CD14-positive monocyte (primary cell): Measurements from ENCODE around the gene MPST. TPM values are rescaled to one million over a fixed set of nuclear protein-coding genes. Genes with fewer than 3 reads are reported as not detected.

Experiments
- DNase-seq, 3 donors: peaks; one replicate each; pipeline ENCODE4 v3.0.0-alpha.2; 2011 to 2022
- H2AFZ ChIP-seq: 2 replicates; pipeline ENCODE4 v1.6.0; 2012; ENCODE audit warnings: mild to moderate bottlenecking, low read depth, low read length, inconsistent platforms; ENCODE audit not compliant: insufficient read depth, poor library complexity, severe bottlenecking
- H3K27ac ChIP-seq, 2 donors: 1 replicate in 1 of 2; 2 replicates in 1 of 2; pipeline ENCODE4 v1.5.1; 2012 to 2013; ENCODE audit warnings: low read length in 2 of 2, control low read depth in 1 of 2, inconsistent platforms in 1 of 2, low read depth in 1 of 2, mild to moderate bottlenecking in 1 of 2
- H3K27me3 ChIP-seq, 2 donors: one replicate each; pipeline versions ENCODE4 v1.6.0 to v1.6.1; 2011 to 2013; ENCODE audit warnings: low read length in 2 of 2; ENCODE audit not compliant: control insufficient read depth in 2 of 2, insufficient read depth in 2 of 2
- H3K36me3 ChIP-seq, 2 donors: replicated peaks in 1 of 2; 1 replicate in 1 of 2; 2 replicates in 1 of 2; pipeline versions ENCODE4 v1.5.1 to v1.6.1; 2012 to 2013; ENCODE audit warnings: low read length in 2 of 2, control low read depth in 1 of 2, inconsistent platforms in 1 of 2, mild to moderate bottlenecking in 1 of 2; ENCODE audit not compliant: insufficient read depth in 2 of 2, control insufficient read depth in 1 of 2
- H3K4me1 ChIP-seq, 2 donors: 1 replicate in 1 of 2; 2 replicates in 1 of 2; pipeline versions ENCODE4 v1.5.1 to v1.6.1; 2012 to 2013; ENCODE audit warnings: low read length in 2 of 2, control low read depth in 1 of 2, inconsistent platforms in 1 of 2, mild to moderate bottlenecking in 1 of 2, moderate library complexity in 1 of 2; ENCODE audit not compliant: insufficient read depth in 2 of 2, control insufficient read depth in 1 of 2
- H3K4me2 ChIP-seq: replicated peaks from 2 replicates; pipeline ENCODE3; 2012; ENCODE audit warnings: low read length, moderate library complexity, mild to moderate bottlenecking; ENCODE audit not compliant: poor library complexity, severe bottlenecking; ENCODE audit errors: extremely low read depth
- H3K4me3 ChIP-seq, 3 experiments: fragments of 200-600 bp in 1 of 3; sonication (generic) in 1 of 3; replicated peaks in 1 of 3; 1 replicate in 2 of 3; 2 replicates in 1 of 3; pipeline ENCODE4 v1.5.1; 2011 to 2013; ENCODE audit warnings: low read length in 3 of 3, mild to moderate bottlenecking in 3 of 3, control low read depth in 2 of 3, low read depth in 2 of 3, inconsistent platforms in 1 of 3, moderate library complexity in 1 of 3
- H3K79me2 ChIP-seq: 2 replicates; pipeline ENCODE4 v1.6.0; 2012; ENCODE audit warnings: mild to moderate bottlenecking, control low read depth, inconsistent platforms, low read length, moderate library complexity; ENCODE audit not compliant: insufficient read depth
- H3K9ac ChIP-seq: 2 replicates; pipeline ENCODE4 v1.6.0; 2017; ENCODE audit warnings: low read length, mild to moderate bottlenecking; ENCODE audit not compliant: insufficient read depth, poor library complexity, severe bottlenecking
- H3K9me3 ChIP-seq, 2 donors: replicated peaks in 1 of 2; 1 replicate in 1 of 2; 2 replicates in 1 of 2; pipeline versions ENCODE4 v1.5.1 to v1.6.1; 2012 to 2013; ENCODE audit warnings: low read length in 2 of 2, control low read depth in 1 of 2; ENCODE audit not compliant: control insufficient read depth in 1 of 2, insufficient read depth in 1 of 2
- H4K20me1 ChIP-seq: 2 replicates; pipeline ENCODE4 v1.6.0; 2012; ENCODE audit warnings: mild to moderate bottlenecking, low read length, control low read depth, moderate library complexity; ENCODE audit not compliant: insufficient read depth
- H3K27ac Mint-ChIP-seq, 7 donors: one replicate each; pipeline ENCODE4 v1.8.0; 2020; ENCODE audit warnings: mild to moderate bottlenecking in 7 of 7, mixed read lengths in 7 of 7, moderate library complexity in 6 of 7, inconsistent platforms in 2 of 7
- H3K27me3 Mint-ChIP-seq, 3 donors: one replicate each; pipeline ENCODE4 v1.8.0; 2021 to 2022; ENCODE audit warnings: low read depth in 3 of 3, mild to moderate bottlenecking in 3 of 3, mixed read lengths in 3 of 3, moderate library complexity in 3 of 3, inconsistent platforms in 1 of 3
- H3K36me3 Mint-ChIP-seq, 2 donors: one replicate each; pipeline ENCODE4 v1.8.0; 2020; ENCODE audit warnings: mixed read lengths in 2 of 2, inconsistent platforms in 1 of 2, mild to moderate bottlenecking in 1 of 2
- H3K4me1 Mint-ChIP-seq: one replicate; pipeline ENCODE4 v1.8.0; 2020; ENCODE audit warnings: mild to moderate bottlenecking, mixed read lengths
- H3K4me3 Mint-ChIP-seq, 2 donors: one replicate each; pipeline ENCODE4 v1.8.0; 2020; ENCODE audit warnings: mild to moderate bottlenecking in 2 of 2, mixed read lengths in 2 of 2, moderate library complexity in 1 of 2
- H3K9me3 Mint-ChIP-seq, 7 donors: one replicate each; pipeline ENCODE4 v1.8.0; 2020 to 2022; ENCODE audit warnings: mixed read lengths in 7 of 7, mild to moderate bottlenecking in 6 of 7, moderate library complexity in 6 of 7, inconsistent platforms in 2 of 7
- CTCF ChIP-seq: fragments of 200-600 bp; IDR thresholded peaks from one replicate; pipeline ENCODE4 v1.8.0; 2022; ENCODE audit warnings: antibody characterized with exemption, mild to moderate bottlenecking
- WGBS: methylation state at CpG from one replicate; pipeline ENCODE4 v1.1.5; 2013; ENCODE audit warnings: missing lambda C conversion rate; ENCODE audit not compliant: insufficient coverage; 5-methylcytosine and 5-hydroxymethylcytosine counted together
- intact Hi-C, 2 donors: fragments of 100-400 bp; cut with micrococcal nuclease; formaldehyde crosslinking; loops; one replicate each; pipeline versions ENCODE4 v1.15.0 to v1.15.1; 2023
- polyA plus RNA-seq, 3 donors: library from polyadenylated mRNA; depleted of rRNA in 1 of 3; unstranded in 2 of 3; stranded (reverse) in 1 of 3; fragments of 300-500 nt in 2 of 3; fragments of >200 nt in 1 of 3; fragmentation: Illumina TruSeq in 2 of 3; gene quantifications; 1 replicate in 2 of 3; 2 replicates in 1 of 3; pipeline ENCODE4 v1.2.3, GENCODE V29; 2012 to 2021

Gene MPST
- polyA plus RNA-seq, 3 donors: 27.9 to 53.7 (median 51.2) TPM

- H3K4me3 Mint-ChIP-seq: no peak overlapping the region
Measured at GRCh38 chr22:37065961-37066360, 46.4 kb downstream of the MPST start.

GRCh38 chr22:37067428-37067827, 47.9 kb downstream of the MPST start:
- H3K79me2 ChIP-seq: no peaks in the 10 kb centered on the region
- no peak overlapping the region for H2AFZ ChIP-seq
- H3K9me3 ChIP-seq: no peaks in the 10 kb centered on the region
- no peaks in the 10 kb centered on the region for H3K4me1 ChIP-seq
- no peak overlapping the region for H3K4me3 ChIP-seq
- Mint-ChIP-seq H3K9me3 (peaks cover 0 to 5% (median 0%) of the 10 kb centered on the region in 7 donors), H3K36me3 (peaks cover 0 to 4% of the 10 kb centered on the region in 2 donors), H3K4me3 (no peak overlapping the region), H3K27ac (no peak overlapping the region), H3K4me1 (no peaks in the 10 kb centered on the region), H3K27me3 (peaks cover 20 to 38% (median 38%) of the 10 kb centered on the region in 3 donors)
- no peak for TF ChIP-seq CTCF
- H3K9ac ChIP-seq: no peak overlapping the region
- no peak overlapping the region for H3K27ac ChIP-seq
- H3K36me3 ChIP-seq: no peaks in the 10 kb centered on the region
- no peaks in the 10 kb centered on the region for H4K20me1 ChIP-seq
- no peak overlapping the region for H3K4me2 ChIP-seq
- intact Hi-C loops: no loop called here
- DNase-seq: no peak
- 98% methylated on average over 5 of the region's 10 CpGs for WGBS
- peaks cover 10 to 36% of the 10 kb centered on the region in 2 donors for H3K27me3 ChIP-seq

More at GRCh38 chr22:37065961-37066360, 46.4 kb downstream of the MPST start:
- Histone ChIP-seq H3K79me2 (no peaks in the 10 kb centered on the region), H3K36me3 (peaks cover 0 to 5% of the 10 kb centered on the region in 2 donors), H3K4me2 (no peak overlapping the region), H3K4me3 (no peak overlapping the region), H4K20me1 (no peaks in the 10 kb centered on the region), H3K9me3 (no peaks in the 10 kb centered on the region), H3K27ac (no peak overlapping the region), H2AFZ (no peak overlapping the region), H3K9ac (no peak overlapping the region), H3K27me3 (peaks cover 10 to 30% of the 10 kb centered on the region in 2 donors), H3K4me1 (no peaks in the 10 kb centered on the region)
- Mint-ChIP-seq H3K4me1 (no peaks in the 10 kb centered on the region), H3K36me3 (peaks cover 2 to 6% of the 10 kb centered on the region in 2 donors), H3K9me3 (peaks cover 0 to 5% (median 0%) of the 10 kb centered on the region in 7 donors), H3K27ac (no peak overlapping the region), H3K27me3 (peaks cover 20 to 39% (median 38%) of the 10 kb centered on the region in 3 donors)
- DNase-seq: no peak
- no peak for TF ChIP-seq CTCF
- WGBS: 80% methylated on average over 2 of the region's 9 CpGs
- intact Hi-C loops: no loop called here
